Sigmoid colon (tissue), 4 donors: ENCODE data around the gene MCCC1.

Experiments used
- EP300 ChIP-seq, 4 donors: sonication (generic); formaldehyde crosslinking; IDR thresholded peaks; one replicate each; pipeline ENCODE4 v1.6.1; 2017; ENCODE audit warnings: antibody characterized with exemption in 4 of 4
- POLR2A ChIP-seq, 2 donors: fragments of 450-650 bp; IDR thresholded peaks; one replicate each; pipeline ENCODE4 v1.6.1; 2016; ENCODE audit warnings: antibody characterized with exemption in 2 of 2, mild to moderate bottlenecking in 2 of 2, moderate library complexity in 2 of 2
- POLR2AphosphoS5 ChIP-seq, 4 donors: sonication (generic); formaldehyde crosslinking; IDR thresholded peaks; one replicate each; pipeline ENCODE4 v1.6.1; 2017; ENCODE audit warnings: antibody characterized with exemption in 4 of 4
- TF ChIP-seq, protein P1 (sequence below), 4 experiments: fragments of 450-650 bp in 3 of 4; fragments of 200-600 bp in 1 of 4; IDR thresholded peaks; one replicate each; pipeline ENCODE4 v1.5.1; 2016 to 2019; ENCODE audit warnings: antibody characterized with exemption in 4 of 4, mild to moderate bottlenecking in 3 of 4, moderate library complexity in 2 of 4

DNA sequence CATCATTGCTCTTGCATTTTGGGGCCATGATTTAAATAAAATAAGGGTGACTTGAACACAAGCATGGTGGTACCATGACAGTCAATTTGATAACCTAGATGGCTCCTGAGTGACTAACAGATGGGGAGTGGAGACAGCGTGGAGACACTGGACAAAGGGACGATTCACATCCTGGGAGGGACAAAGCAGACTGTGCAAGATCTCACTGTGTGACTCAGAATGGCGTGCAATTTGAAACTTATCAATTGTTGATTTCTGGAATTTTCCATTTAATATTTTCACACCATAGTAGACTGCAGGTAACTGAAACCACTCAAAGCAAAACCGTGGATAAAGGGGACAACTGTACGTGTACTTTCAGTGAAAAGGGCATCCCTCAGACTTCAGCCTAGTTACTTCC lies 25.5 kb downstream of the MCCC1 start:
- TF ChIP-seq, protein P1, sequence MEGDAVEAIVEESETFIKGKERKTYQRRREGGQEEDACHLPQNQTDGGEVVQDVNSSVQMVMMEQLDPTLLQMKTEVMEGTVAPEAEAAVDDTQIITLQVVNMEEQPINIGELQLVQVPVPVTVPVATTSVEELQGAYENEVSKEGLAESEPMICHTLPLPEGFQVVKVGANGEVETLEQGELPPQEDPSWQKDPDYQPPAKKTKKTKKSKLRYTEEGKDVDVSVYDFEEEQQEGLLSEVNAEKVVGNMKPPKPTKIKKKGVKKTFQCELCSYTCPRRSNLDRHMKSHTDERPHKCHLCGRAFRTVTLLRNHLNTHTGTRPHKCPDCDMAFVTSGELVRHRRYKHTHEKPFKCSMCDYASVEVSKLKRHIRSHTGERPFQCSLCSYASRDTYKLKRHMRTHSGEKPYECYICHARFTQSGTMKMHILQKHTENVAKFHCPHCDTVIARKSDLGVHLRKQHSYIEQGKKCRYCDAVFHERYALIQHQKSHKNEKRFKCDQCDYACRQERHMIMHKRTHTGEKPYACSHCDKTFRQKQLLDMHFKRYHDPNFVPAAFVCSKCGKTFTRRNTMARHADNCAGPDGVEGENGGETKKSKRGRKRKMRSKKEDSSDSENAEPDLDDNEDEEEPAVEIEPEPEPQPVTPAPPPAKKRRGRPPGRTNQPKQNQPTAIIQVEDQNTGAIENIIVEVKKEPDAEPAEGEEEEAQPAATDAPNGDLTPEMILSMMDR (IDR thresholded peaks at IDR 0.05): no peak
- TF ChIP-seq EP300 (IDR thresholded peaks at IDR 0.05) (no peak), POLR2A (IDR thresholded peaks at IDR 0.05) (no peak), POLR2AphosphoS5 (IDR thresholded peaks at IDR 0.05) (no peak)
